Stimulated activated CD8-positive, alpha-beta memory T cell treated with anti-CD3 and anti-CD28 coated beads, Interleukin-4, amount 100 ng/mL, for 48 hours (primary cell): ENCODE data around the gene MEF2A.
"Not testable (repeated sequence)": the region's sequence is repeated elsewhere in the genome, so short reads cannot be mapped to it uniquely, and the experiment has no call there.

Source experiments
- DNase-seq: peaks from one replicate; pipeline ENCODE4 v3.0.0-alpha.2; 2020

MEF2A gene

DNA sequence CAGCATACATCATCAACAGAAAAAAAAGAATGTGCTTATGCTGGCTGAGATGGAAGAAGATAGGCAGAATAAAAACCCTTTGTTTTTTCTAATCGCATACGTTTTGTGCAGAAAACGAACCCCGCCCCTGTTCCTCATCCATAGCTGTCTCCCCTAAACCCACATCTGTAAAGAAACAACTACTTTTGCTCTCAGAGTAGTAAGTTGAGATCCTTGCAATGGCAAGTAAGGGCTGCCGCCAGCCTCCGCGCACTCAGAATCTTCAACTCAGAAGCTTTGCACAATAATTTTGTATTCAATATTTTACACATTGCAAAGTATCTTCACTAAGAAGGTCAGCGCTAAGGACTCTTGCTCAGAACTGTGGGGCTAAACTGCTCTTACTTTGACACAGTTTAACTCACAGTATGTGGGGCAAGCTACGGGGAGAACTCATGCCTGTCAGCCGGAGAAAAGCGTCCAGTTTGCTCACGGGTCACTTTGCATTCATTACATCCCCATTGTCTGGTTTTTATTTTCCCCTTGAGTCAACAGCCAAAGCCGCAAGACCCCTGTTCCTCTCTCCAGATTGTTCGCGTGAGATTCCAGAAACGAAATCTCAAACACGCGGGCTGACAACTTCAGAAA lies 166.5 kb downstream of the MEF2A start:
- no peak for DNase-seq

DNA sequence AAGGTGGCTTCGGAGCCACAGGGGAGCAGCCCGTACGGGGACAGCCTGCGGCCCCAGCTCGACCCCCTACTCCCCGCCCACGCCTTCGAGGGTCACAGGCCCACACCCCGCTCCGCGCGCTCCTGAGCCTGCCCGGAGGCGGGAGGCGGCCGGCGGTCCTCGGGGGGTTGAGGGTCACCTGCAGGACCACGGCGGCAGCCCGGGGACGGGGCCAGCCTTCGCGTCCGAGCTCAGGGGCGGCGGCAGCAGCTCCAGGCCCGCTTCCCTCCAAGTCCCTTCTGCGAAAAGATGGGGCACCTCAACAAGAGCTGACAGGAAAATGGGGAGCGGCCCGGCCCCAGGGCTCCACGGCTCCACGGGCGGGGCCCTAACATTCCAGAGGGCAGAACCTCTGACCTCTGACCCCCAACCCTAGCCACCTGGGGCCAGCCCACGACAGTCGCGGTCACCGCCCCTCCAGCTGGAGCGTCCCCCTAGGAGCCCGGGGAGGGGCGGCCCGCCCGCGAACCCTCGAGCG lies 167.0 kb downstream of the MEF2A start:
- no peak for DNase-seq

DNA sequence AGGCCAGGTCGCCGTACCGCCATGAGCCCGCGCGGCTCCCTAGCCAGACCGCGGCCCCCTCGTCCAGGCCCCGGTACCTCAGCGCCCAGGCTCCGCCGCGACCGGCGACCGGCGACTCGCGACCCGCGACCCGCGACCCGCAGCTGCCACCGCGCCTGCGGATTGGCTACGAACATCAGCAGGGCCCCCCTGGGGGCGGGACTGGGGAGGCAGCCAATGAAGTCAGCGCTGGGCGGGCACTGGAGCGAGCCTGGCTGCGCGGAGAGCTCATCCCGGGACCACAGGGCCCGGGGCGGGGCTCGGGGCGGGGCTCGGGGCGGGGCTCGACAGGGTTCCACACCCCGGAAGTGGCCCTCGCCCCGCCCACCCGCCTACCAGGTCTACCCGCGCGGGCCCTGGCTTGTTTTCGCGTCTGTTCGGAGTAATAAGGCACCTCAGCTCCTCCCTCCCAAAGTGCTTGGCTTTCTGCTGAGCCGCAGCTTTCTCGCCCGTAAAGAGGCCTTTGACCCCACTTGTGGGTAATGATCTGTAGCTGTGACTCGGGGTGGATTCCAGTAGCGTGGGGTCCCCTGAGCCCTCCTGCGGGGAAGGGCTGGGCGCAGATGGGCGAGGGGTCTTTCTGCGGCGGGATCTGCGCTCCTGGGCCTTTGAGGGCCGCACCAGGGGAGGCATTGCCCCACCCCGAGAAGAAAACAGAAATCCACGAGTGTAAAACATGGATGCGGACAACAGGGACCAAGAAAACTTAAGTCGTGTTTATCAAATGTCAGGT lies 167.7 kb downstream of the MEF2A start, which contains the start of gene LYSMD4:
TSS of gene LYSMD4 (minus strand) at position 170 of the 772 bp plus-strand sequence. CDS start 1,438 bp downstream, outside the sequence.
- peak; percentile 98 for DNase-seq

DNA sequence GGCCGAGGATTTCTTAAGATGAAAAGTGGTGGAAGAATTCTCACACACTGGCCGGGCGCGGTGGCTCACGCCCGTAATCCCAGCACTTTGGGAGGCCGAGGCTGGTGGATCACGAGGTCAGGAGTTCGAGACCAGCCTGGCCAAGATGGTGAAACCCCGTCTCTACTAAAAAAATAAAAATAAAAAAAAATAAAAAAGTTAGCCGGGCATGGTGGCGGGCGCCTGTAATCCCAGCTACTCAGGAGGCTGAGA lies 168.2 kb downstream of the MEF2A start:
- not testable (repeated sequence) for DNase-seq

DNA sequence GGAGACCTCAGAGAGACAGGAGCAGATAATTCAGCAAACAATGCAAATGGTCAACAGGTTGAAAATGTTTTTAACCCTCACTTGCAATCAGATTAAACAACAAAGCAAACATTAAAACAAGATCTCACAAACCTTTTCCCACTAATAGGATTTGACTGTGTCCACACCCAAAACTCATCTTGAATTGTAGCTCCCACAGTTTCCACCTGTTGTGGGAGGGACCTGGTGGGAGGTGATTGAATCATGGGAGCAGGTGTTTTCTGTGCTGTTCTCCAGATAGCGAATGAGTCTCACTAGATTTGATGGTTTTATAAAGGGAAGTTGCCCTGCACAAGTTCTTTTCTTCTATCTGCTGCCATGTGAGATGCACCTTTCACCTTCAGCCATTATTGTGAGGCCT lies 168.8 kb downstream of the MEF2A start:
- DNase-seq = no peak

DNA sequence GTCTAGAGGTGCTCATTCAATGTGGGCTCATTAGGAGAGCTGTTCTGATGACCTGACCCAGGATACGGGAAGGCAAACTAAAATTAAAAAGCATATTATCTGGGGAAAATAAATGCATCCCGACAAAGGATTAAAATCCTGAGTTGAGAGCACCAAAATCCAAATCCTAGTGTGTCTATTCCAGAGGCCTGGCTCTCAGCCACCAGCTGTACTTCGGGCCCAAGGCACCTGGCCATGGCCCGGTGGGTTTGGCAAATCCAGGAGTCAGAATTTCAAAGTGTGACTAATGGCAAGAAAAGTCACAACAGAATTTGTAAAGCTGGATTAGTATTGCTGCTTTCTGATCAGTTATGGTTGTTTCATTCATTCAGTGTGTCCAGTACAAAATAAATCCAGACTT lies 170.1 kb downstream of the MEF2A start:
- DNase-seq = peak; percentile 8

DNA sequence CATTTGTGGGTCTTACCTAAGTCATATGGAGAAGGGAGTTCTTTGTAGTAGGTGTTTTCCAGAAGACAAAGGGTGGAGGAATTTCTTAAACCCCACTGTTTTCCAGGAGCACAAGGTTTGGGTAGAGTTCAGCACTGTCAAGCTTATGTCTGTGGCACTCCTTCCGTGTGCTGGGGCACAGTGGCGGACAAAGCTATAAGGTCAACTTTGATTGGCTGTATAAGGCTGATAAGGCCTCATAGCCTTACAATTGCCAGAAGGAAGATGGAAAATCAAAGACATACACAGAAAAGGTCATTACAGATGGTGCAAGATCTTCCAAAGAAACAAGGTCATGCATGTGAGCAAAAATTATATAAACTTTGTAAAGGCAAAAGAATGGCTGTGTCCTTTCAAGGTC lies 170.9 kb downstream of the MEF2A start:
- DNase-seq = no peak

DNA sequence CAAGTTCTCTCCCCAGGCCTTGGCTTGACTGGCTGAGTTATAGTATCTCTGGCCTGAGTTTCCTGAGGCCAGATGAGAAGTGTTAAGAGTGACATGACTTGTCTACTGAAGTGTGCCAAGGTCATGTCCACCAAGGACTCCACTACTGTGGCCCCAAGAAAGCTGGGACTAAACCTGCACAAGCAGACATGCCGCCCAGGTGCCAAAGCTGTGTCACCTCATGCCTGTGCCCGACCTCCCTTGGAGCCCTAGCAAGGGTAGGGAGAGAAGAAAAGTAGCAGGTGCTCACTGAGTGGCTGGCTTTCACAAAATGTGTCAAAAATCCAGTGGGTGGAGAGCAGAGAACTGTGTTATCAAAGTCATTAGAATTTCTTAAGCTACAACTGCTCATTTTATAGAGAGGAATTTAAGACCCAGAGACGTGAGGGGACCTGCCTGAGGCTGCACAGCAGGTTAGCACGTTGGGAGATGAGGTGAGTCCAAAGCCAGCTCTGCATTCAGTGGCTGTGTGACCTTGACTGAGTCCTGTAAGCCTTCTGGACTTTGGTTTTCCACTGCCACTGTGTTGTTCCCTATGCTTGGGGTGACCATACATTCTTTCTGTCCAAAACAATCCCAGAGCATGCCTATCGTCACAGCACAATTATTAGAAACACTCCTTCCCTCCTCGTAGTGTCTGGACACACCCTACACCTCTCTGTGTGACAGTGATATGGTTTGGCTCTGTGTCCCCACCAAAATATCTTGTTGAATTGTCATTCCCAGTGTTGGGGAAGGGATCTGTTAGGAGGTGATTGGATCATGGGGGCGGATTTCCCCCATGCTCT lies 172.4 kb downstream of the MEF2A start:
- no peak for DNase-seq

DNA sequence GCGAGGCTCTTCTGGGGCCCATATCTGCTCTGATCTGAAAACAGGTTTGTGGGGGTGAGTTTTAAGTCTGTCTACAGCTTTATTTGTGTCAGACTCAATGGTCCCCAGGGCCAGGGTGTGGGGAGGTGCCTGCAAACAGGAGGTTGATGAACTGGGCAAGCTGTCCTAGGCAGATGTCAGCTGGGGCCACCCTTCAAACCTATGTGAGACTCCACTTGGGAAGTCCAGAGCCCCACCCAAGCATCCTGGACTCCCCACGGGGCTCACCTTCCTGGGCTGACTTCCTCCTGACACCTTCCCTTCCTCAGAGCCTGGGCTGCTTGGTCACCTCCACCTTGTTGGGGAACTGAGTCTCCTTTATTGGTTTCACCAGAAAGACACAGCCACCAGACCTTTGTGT lies 176.1 kb downstream of the MEF2A start:
- DNase-seq = no peak

DNA sequence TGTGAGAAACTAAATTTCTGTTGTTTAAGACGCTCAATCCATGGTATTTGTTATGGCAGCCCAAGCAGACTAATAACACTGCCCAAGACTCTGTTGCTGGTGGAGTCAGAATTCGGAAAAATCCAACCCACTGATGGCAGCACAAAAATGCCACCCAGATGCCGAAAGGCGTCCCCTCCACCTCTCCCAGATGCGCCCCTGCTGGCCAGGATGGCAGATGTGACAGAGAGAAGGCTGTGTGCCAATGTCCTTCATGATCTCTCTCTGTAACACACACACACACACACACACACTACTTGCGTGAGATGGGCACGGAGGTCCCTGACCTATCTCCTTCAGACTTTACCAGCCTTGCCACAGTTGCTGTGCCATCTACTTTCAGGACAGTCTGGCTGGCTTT lies 178.4 kb downstream of the MEF2A start:
- DNase-seq = no peak

DNA sequence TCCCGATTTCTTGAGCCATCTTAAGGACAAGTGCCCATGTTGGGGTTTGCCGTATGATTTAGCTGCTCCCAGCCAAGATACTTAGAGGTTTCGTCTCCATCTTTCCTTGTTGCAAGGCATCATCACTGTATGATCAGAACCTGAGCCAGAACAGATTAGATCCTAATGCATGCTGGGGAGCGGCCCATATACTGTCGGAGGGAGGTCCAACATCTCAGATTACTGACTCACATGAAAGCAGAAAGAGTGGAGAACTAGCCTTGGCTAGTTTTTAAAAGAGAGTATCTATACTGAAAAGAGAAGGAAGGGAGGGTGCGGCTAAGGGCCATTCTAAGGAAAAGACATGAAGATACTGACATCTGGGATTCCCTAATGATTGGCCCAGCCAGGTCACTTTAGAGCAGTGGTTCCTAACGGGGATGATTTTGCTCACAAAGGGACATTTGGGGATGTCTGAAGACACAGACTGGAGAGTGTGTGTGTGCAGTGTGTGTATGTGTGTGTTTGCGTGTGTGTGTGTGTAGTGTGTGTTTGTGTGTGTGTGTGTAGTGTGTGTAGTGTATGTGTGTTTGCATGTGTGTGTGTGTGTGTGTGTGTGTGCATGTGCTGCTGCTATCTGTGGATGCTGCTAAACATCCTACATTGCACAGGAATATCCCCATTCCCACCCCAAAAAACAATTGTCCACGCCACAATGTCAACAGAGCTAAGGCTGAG lies 179.7 kb downstream of the MEF2A start:
- DNase-seq = no peak

DNA sequence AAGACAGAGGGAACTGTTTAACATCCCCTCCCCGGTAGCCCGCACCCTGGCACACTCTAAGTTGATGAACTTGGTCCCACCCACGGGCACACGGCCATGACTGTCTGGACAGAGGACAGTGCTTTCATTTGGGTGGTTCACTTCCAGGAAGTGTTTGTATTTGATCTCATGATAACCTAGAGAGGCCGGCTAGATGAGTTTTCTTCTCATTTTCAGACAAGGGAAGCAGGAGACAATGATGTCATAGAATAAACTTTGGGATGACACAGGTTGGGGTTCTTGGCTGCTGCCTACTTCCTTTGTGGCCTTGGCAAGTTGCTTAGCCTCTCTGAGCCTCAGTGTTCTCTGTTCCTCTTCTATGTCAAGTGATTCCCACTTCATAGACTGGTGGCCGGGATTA lies 183.6 kb downstream of the MEF2A start:
- no peak for DNase-seq

DNA sequence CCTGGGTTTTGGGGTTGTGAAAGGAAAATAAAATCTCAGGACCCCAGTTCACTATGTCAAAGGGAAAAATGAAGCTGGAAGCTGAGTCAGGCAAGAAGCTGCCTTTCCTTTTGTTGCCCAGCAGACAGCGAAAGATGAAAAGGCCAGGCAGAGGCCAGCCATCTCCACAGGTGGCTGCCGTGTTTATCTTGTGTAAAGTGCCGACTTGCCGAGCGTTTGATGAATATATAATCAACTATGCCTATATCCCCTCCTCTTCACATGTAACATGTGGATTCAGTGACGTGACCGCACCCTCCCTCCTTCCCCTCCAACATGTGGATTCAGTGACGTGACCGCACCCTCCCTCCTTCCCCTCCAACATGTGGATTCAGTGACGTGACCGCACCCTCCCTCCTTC lies 184.5 kb downstream of the MEF2A start:
- not testable (repeated sequence) for DNase-seq

DNA sequence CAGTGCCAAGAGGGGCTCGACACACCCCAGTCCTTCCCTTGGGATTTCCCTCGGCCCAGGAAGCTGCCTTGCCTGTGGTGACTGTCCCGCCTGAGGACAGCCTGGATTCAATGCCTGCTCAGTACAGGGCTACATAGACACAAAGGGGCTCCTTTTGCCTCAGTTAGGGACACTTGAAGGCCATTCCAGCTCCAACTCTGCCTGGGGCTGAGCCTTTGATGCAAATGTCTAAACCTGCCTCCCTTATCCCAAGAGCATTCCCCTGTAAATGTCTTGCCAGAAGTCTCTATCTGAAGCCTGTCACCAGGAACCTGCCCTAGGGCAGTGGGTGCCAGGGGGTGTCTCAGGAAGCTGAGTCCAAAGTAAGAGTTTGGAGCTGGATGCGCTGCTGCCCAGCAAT lies 186.8 kb downstream of the MEF2A start:
- no peak for DNase-seq

DNA sequence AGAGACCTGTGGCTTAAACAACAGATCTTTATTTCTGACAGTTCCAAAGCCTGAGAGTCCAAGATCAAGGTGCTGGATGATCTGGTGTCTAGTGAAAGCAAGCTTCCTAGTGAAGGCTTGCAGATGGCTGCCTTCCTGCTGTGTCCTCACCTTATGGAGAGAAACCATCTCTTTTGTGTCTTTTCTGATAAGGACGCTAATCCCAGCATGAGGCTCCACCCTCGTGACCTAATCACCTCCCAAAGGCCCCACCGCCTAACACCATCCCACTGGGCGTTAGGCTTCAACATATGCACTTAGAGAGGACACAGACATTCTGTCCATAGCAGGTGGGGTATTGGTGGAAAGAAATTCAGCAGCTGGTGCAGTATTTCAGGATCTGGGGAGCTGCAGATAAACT lies 187.3 kb downstream of the MEF2A start:
- DNase-seq = no peak

DNA sequence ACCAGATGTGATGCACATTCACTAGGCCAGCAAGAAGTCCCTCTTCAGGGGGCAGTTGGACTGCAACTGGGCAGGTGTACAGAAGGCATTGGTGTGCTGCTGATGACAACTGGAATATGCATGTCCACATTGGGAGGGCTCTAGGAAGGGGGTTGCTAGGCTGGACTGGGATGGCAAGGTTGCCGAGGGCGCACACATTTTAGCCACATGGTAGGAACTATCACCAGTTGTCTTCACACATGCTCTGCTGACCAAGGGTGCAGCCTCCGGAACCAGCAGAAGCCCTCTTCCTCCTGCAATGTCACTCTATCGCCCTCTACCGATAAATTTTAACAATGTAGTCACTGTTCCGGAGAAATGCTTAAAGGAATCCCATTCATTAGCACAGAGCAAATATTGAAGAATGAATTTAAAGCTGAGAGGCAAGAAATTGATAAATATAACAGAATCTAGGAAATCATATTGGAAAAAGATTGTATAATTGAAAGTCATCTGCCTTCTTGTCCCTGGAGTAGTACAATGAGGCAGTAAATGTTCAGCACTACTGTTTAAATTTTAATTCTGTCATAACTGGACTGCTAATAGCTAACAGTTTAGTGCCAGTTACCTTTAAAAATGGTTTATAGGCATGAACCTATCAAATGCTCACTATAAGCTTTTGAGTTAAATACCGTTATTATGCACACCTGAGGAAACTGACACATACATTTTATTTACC lies 190.1 kb downstream of the MEF2A start:
- DNase-seq = peak; percentile 48

DNA sequence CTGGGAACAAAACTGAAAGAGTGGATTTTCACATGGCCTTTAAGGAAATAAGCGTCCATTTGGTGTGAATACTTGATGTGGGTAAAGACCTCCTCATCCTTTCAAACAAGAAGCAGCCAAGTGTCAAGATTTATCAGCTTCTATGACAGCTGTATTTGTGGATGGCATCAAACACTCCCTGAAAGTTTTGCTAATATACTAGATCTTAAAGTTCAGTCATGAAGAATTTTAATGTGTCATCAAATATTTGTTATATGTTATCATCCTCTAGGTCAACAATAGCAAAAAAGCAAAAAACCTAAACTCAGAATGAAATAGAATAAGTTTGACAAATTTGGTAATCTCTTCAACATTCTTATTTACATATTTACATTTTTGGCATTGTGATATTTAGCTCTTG lies 196.5 kb downstream of the MEF2A start:
- DNase-seq = no peak

DNA sequence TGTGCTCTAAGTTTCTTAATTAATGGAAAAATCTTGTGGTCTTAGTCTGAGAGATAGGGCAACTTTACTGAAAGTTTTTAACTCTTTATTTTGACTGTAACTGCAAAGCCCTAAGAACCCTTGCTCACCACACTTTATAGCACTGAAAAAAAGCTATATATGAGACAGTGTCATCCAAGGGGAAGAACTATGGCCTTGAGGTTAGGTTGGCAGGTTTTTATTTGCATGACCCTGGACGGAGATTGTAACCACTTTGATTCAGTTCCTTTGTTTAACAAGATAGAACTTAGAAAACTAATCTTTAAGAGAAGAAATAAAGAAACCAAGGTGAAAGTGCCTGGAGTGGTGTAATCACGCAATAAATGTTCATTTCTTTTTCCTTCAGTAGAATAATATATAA lies 198.0 kb downstream of the MEF2A start:
- no peak for DNase-seq

DNA sequence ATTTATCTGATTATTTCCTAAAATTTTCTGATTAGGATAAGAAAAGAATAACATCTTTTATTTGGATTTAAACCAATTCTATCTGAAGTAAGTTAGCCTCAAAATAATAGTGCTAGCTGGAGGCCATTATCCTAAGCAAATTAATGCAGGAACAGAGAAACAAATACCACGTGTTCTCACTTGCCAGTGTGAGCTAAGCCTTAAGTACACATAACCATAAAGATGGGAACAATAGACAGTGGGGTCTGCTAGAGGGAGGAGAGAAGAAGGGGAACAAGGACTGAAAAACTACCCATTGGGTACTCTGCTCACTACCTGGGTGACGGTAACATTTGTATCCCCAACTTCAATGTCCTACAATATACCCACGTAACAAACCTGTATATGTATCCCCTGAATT lies 198.7 kb downstream of the MEF2A start:
- no peak for DNase-seq
